ENCODE data around the gene CHST9.
"Not testable (repeated sequence)": the region's sequence is repeated elsewhere in the genome, so short reads cannot be mapped to it uniquely, and the experiment has no call there.

The CHST9 gene

GRCh38 chr18:27104743-27105142 is 80.4 kb downstream of the CHST9 start:
- no peak for DNase-seq (ENCODE audit: low read depth in 3 of 3, low spot score in 1 of 3)

GRCh38 chr18:27094621-27095020 is 90.5 kb downstream of the CHST9 start:
- no peak for DNase-seq (ENCODE audit: low read depth in 3 of 3, low spot score in 1 of 3)

- DNase-seq (ENCODE audit: low read depth in 3 of 3, low spot score in 1 of 3): not testable (repeated sequence)
Observed at GRCh38 chr18:27093290-27093689, 91.8 kb downstream of the CHST9 start.

GRCh38 chr18:27081701-27082100 is 103.4 kb downstream of the CHST9 start:
- DNase-seq (ENCODE audit: low read depth in 3 of 3, low spot score in 1 of 3): no peak

GRCh38 chr18:27075828-27076227 is 109.3 kb downstream of the CHST9 start:
- DNase-seq (ENCODE audit: low read depth in 3 of 3, low spot score in 1 of 3): no peak

GRCh38 chr18:27073404-27073830 is 111.7 kb downstream of the CHST9 start:
- DNase-seq (ENCODE audit: low read depth in 3 of 3, low spot score in 1 of 3): no peak

GRCh38 chr18:27064673-27065072 is 120.4 kb downstream of the CHST9 start:
- DNase-seq (ENCODE audit: low read depth in 3 of 3, low spot score in 1 of 3): no peak

- no peak for DNase-seq (ENCODE audit: low read depth in 3 of 3, low spot score in 1 of 3)
Observed at GRCh38 chr18:27062802-27063201, 122.3 kb downstream of the CHST9 start.

GRCh38 chr18:27061488-27062095 is 123.5 kb downstream of the CHST9 start:
- no peak for DNase-seq (ENCODE audit: low read depth in 3 of 3, low spot score in 1 of 3)

- no peak for DNase-seq (ENCODE audit: low read depth in 3 of 3, low spot score in 1 of 3)
Observed at GRCh38 chr18:27057519-27058234, 127.4 kb downstream of the CHST9 start.

- DNase-seq (ENCODE audit: low read depth in 3 of 3, low spot score in 1 of 3): no peak
Observed at GRCh38 chr18:27054926-27055325, 130.2 kb downstream of the CHST9 start.

- no peak for DNase-seq (ENCODE audit: low read depth in 3 of 3, low spot score in 1 of 3)
Observed at GRCh38 chr18:27049969-27050368, 135.1 kb downstream of the CHST9 start.

- no peak for DNase-seq (ENCODE audit: low read depth in 3 of 3, low spot score in 1 of 3)
Observed at GRCh38 chr18:27045342-27045741, 139.8 kb downstream of the CHST9 start.

GRCh38 chr18:27042177-27042576 is 142.9 kb downstream of the CHST9 start:
- no peak for DNase-seq (ENCODE audit: low read depth in 3 of 3, low spot score in 1 of 3)

GRCh38 chr18:27040796-27041195 is 144.3 kb downstream of the CHST9 start:
- DNase-seq (ENCODE audit: low read depth in 3 of 3, low spot score in 1 of 3): no peak

GRCh38 chr18:27033722-27034121 is 151.4 kb downstream of the CHST9 start:
- DNase-seq (ENCODE audit: low read depth in 3 of 3, low spot score in 1 of 3): no peak

GRCh38 chr18:27030421-27030820 is 154.7 kb downstream of the CHST9 start:
- DNase-seq (ENCODE audit: low read depth in 3 of 3, low spot score in 1 of 3): no peak

- DNase-seq (ENCODE audit: low read depth in 3 of 3, low spot score in 1 of 3): no peak
Observed at GRCh38 chr18:27022477-27022876, 162.6 kb downstream of the CHST9 start.

- no peak for DNase-seq (ENCODE audit: low read depth in 3 of 3, low spot score in 1 of 3)
Observed at GRCh38 chr18:27017901-27018500, 167.1 kb downstream of the CHST9 start.

GRCh38 chr18:27014841-27015240 is 170.3 kb downstream of the CHST9 start:
- no peak for DNase-seq (ENCODE audit: low read depth in 3 of 3, low spot score in 1 of 3)

GRCh38 chr18:27010784-27011183 is 174.3 kb downstream of the CHST9 start:
- no peak for DNase-seq (ENCODE audit: low read depth in 3 of 3, low spot score in 1 of 3)

- DNase-seq (ENCODE audit: low read depth in 3 of 3, low spot score in 1 of 3): no peak
Observed at GRCh38 chr18:27009293-27009692, 175.8 kb downstream of the CHST9 start.
